AG04450 (cell line): ENCODE data around the gene IL22RA1. TPM values are rescaled to one million over a fixed set of nuclear protein-coding genes. Genes with fewer than 3 reads are reported as not detected.

Experiments used
- CTCF ChIA-PET: fragments of 300-600, 350-600 bp; formaldehyde crosslinking; extraction: SDS; loops from one replicate; lab custom pipeline; 2022; ENCODE audit warnings: antibody characterized with exemption, inconsistent platforms; lab: Charles Lee
- POLR2A ChIA-PET: fragments of 350-600 bp; formaldehyde crosslinking; extraction: SDS; loops from one replicate; lab custom pipeline; 2021; ENCODE audit warnings: antibody characterized with exemption, inconsistent platforms; lab: Yijun Ruan, JAX
- DNase-seq: peaks from one replicate; pipeline ENCODE4 v3.0.0-alpha.2; 2011; ENCODE audit warnings: low read depth, low spot score
- H3K27ac ChIP-seq: one replicate; pipeline ENCODE4 v1.5.1; 2012; ENCODE audit warnings: low read depth, low read length, control low read depth
- H3K27me3 ChIP-seq: one replicate; pipeline ENCODE4 v1.6.0; 2012; ENCODE audit warnings: low read length; ENCODE audit not compliant: control insufficient read depth, insufficient read depth
- H3K4me3 ChIP-seq: 2 replicates; pipeline ENCODE4 v1.5.1; 2011; ENCODE audit warnings: mild to moderate bottlenecking, low read depth, low read length, control low read depth
- H3K9me3 ChIP-seq: 2 replicates; pipeline ENCODE4 v1.5.1; 2012; ENCODE audit warnings: low read length; ENCODE audit not compliant: control insufficient read depth, insufficient read depth
- CTCF ChIP-seq: IDR thresholded peaks from 2 replicates; pipeline ENCODE4 v1.5.1; 2011; ENCODE audit warnings: low read depth, low read length, control low read depth, inconsistent platforms
- polyA plus RNA-seq: library from polyadenylated mRNA; depleted of rRNA; stranded (reverse); fragments of >200 nt; gene quantifications from 2 replicates; pipeline ENCODE4 v1.2.3, GENCODE V29; 2011

Gene IL22RA1
- polyA plus RNA-seq, 1 experiment, result not detected

- CTCF ChIA-PET, result interaction anchor here (0.7 to 1.7 kb wide), 4 partner anchors 11 to 204 kb away, joined by 3 to 7 read pairs (median 4); no protein-coding TSS in a partner anchor
- Histone ChIP-seq H3K9me3 (no peaks in the 10 kb centered on the region), H3K4me3 (peak within 1 kb of the TSS; percentile 52), H3K27me3 (peaks cover 26% of the 10 kb centered on the region), H3K27ac (no peak within 1 kb of the TSS)
- no peak for DNase-seq
- no peak for TF ChIP-seq CTCF
- POLR2A ChIA-PET, result no interaction called here
Observed at GRCh38 chr1:24186993-24187790, 44.3 kb upstream of the IL22RA1 start, which contains the start of gene IFNLR1. TSS of gene IFNLR1 (minus strand) at chr1:24187289. CDS start at chr1:24187248, 41 bp downstream.

GRCh38 chr1:24186711-24186992 lies 43.7 kb upstream of the IL22RA1 start:
- H3K4me3 ChIP-seq, result no peak overlapping the region
- H3K27me3 ChIP-seq, result peaks cover 28% of the 10 kb centered on the region
- no peak for TF ChIP-seq CTCF
- H3K27ac ChIP-seq, result no peak overlapping the region
- no peaks in the 10 kb centered on the region for H3K9me3 ChIP-seq
- no peak for DNase-seq
- POLR2A ChIA-PET, result no interaction called here
- CTCF ChIA-PET, result interaction anchor here (1.5 to 1.7 kb wide), 2 partner anchors 12 to 205 kb away, joined by 3 to 7 read pairs; no protein-coding TSS in a partner anchor

- Histone ChIP-seq H3K27ac (no peak overlapping the region), H3K27me3 (peaks cover 29% of the 10 kb centered on the region)
Observed at GRCh38 chr1:24186031-24186710, 43.2 kb upstream of the IL22RA1 start.

GRCh38 chr1:24185076-24185475 lies 42.1 kb upstream of the IL22RA1 start:
- no peak for TF ChIP-seq CTCF
- Histone ChIP-seq H3K27me3 (peaks cover 29% of the 10 kb centered on the region), H3K4me3 (no peak overlapping the region), H3K27ac (no peak overlapping the region), H3K9me3 (no peaks in the 10 kb centered on the region)
- ChIA-PET CTCF (interaction anchor here (1.0 to 1.6 kb wide), 3 partner anchors 13 to 206 kb away, joined by 3 to 9 read pairs (median 8); no protein-coding TSS in a partner anchor), POLR2A (no interaction called here)
- no peak for DNase-seq

More at GRCh38 chr1:24186031-24186710, 43.2 kb upstream of the IL22RA1 start:
- TF ChIP-seq CTCF, result no peak
- DNase-seq, result no peak
- Histone ChIP-seq H3K4me3 (no peak overlapping the region), H3K9me3 (no peaks in the 10 kb centered on the region)
- CTCF ChIA-PET, result interaction anchor here (1.5 to 1.7 kb wide), 2 partner anchors 12 to 205 kb away, joined by 3 to 7 read pairs; no protein-coding TSS in a partner anchor
- POLR2A ChIA-PET, result no interaction called here

GRCh38 chr1:24182061-24182460 lies 39.1 kb upstream of the IL22RA1 start:
- no peak for TF ChIP-seq CTCF
- Histone ChIP-seq H3K27me3 (peaks cover 30% of the 10 kb centered on the region), H3K27ac (no peak overlapping the region), H3K9me3 (no peaks in the 10 kb centered on the region), H3K4me3 (no peak overlapping the region)
- POLR2A ChIA-PET, result no interaction called here
- no peak for DNase-seq
- CTCF ChIA-PET, result no interaction called here
